ENCODE data around the gene TAF15.

- TF ChIP-seq EZH2phosphoT487 (IDR thresholded peaks at IDR 0.05; ENCODE audit: borderline replicate concordance, low read length) (no peak), CTCF (conservative IDR thresholded peaks at IDR 0.05; ENCODE audit: low read depth, low read length) (no peak)
Observed at GRCh38 chr17:35795871-35796265, 13.4 kb upstream of the TAF15 start.
